Activated CD4-positive, alpha-beta T cell treated with anti-CD3 and anti-CD28 coated beads for 24 hours (primary cell): ENCODE results near the gene PEX14.

Experiments
- DNase-seq, 2 donors: peaks; one replicate each; pipeline ENCODE4 v3.0.0-alpha.2; 2020; ENCODE audit warnings: low read depth in 2 of 2

Gene PEX14

GRCh38 chr1:10617931-10618885 is 143.5 kb downstream of the PEX14 start:
- DNase-seq: no peak

- DNase-seq: no peak
Observed at GRCh38 chr1:10620776-10621175, 146.0 kb downstream of the PEX14 start.

GRCh38 chr1:10621906-10622305 is 147.2 kb downstream of the PEX14 start:
- DNase-seq: no peak

- no peak for DNase-seq
Observed at GRCh38 chr1:10622910-10623685, 148.3 kb downstream of the PEX14 start.

GRCh38 chr1:10623686-10624145 is 149.0 kb downstream of the PEX14 start:
- DNase-seq: no peak

- DNase-seq: no peak
Observed at GRCh38 chr1:10624256-10625050, 149.7 kb downstream of the PEX14 start.

- DNase-seq: no peak
Observed at GRCh38 chr1:10625076-10625475, 150.3 kb downstream of the PEX14 start.

GRCh38 chr1:10625554-10625953 is 150.8 kb downstream of the PEX14 start:
- no peak for DNase-seq

GRCh38 chr1:10626131-10626731 is 151.5 kb downstream of the PEX14 start:
- DNase-seq: no peak

GRCh38 chr1:10626791-10627410 is 152.2 kb downstream of the PEX14 start:
- no peak for DNase-seq

GRCh38 chr1:10628685-10629084 is 153.9 kb downstream of the PEX14 start:
- DNase-seq: no peak

- DNase-seq: no peak
Observed at GRCh38 chr1:10629091-10629815, 154.5 kb downstream of the PEX14 start.

GRCh38 chr1:10629816-10630571 is 155.2 kb downstream of the PEX14 start:
- DNase-seq: no peak

GRCh38 chr1:10630661-10631120 is 155.9 kb downstream of the PEX14 start:
- DNase-seq: no peak

GRCh38 chr1:10631121-10631810 is 156.5 kb downstream of the PEX14 start:
- DNase-seq: no peak

- no peak for DNase-seq
Observed at GRCh38 chr1:10631811-10632593, 157.3 kb downstream of the PEX14 start.

- no peak for DNase-seq
Observed at GRCh38 chr1:10632691-10633090, 157.9 kb downstream of the PEX14 start.

GRCh38 chr1:10633416-10633815 is 158.7 kb downstream of the PEX14 start:
- no peak for DNase-seq
